Activated CD4-positive, alpha-beta T cell treated with anti-CD3 and anti-CD28 coated beads, Interleukin-2, amount 10 ng/mL, durations not matched to agents 7 days and 5 days (primary cell): ENCODE data around the gene CBARP. TPM values are rescaled to one million over a fixed set of nuclear protein-coding genes. Genes with fewer than 3 reads are reported as not detected.
A peak's percentile ranks its signal among the peaks of the same experiment; 100 is the strongest.

Experiments used
- CTCF ChIA-PET: fragments of 350-600 bp; sonication (Branson Sonifier 250); formaldehyde crosslinking; loops from one replicate; lab custom pipeline; 2021; ENCODE audit warnings: antibody characterized with exemption; lab: Charles Lee
- POLR2A ChIA-PET: fragments of 350-600 bp; sonication (Branson Sonifier 250); formaldehyde crosslinking; loops from one replicate; lab custom pipeline; 2021; ENCODE audit warnings: antibody characterized with exemption; lab: Charles Lee
- DNase-seq: peaks from one replicate; pipeline ENCODE4 v3.0.0-alpha.2; 2020
- H3K27ac Mint-ChIP-seq: one replicate; pipeline ENCODE4 v1.8.0; 2021; ENCODE audit warnings: mild to moderate bottlenecking, moderate library complexity, mixed read lengths
- H3K27me3 Mint-ChIP-seq: one replicate; pipeline ENCODE4 v1.8.0; 2021; ENCODE audit warnings: mixed read lengths
- H3K36me3 Mint-ChIP-seq: one replicate; pipeline ENCODE4 v1.8.0; 2021; ENCODE audit warnings: low read depth, mixed read lengths
- H3K4me1 Mint-ChIP-seq: one replicate; pipeline ENCODE4 v1.8.0; 2021; ENCODE audit warnings: mixed read lengths
- H3K4me3 Mint-ChIP-seq: one replicate; pipeline ENCODE4 v1.8.0; 2021; ENCODE audit warnings: mild to moderate bottlenecking, moderate library complexity, mixed read lengths
- H3K9me3 Mint-ChIP-seq: one replicate; pipeline ENCODE4 v1.8.0; 2021; ENCODE audit warnings: mixed read lengths
- total RNA-seq, 2 experiments: library from RNA; stranded (reverse); gene quantifications; one replicate each; pipeline ENCODE4 v1.2.3, GENCODE V29; 2021

CBARP gene
- total RNA-seq, 2 experiments from 2014 or later: not detected

GRCh38 chr19:1273263-1274041, 35.6 kb upstream of the CBARP start:
- peaks cover 59% of the 10 kb centered on the region for H3K4me1 Mint-ChIP-seq
- peak overlapping the region; percentile 78 for H3K27ac Mint-ChIP-seq
- no peak for DNase-seq
- POLR2A ChIA-PET: interaction anchor here (0.7 to 1.6 kb wide), 2 partner anchors 24 to 29 kb away, joined by 3 to 4 read pairs; no protein-coding TSS in a partner anchor
- H3K36me3 Mint-ChIP-seq: peaks cover 55% of the 10 kb centered on the region
- H3K9me3 Mint-ChIP-seq: no peaks in the 10 kb centered on the region
- H3K4me3 Mint-ChIP-seq: peak overlapping the region; percentile 25
- no peaks in the 10 kb centered on the region for H3K27me3 Mint-ChIP-seq
- CTCF ChIA-PET: interaction anchor here (0.6 to 4.4 kb wide), 5 partner anchors 29 to 520 kb away, joined by 3 to 34 read pairs (median 4); partner anchors contain the start of gene CBARP

- peaks cover 51% of the 10 kb centered on the region for H3K36me3 Mint-ChIP-seq
- H3K4me1 Mint-ChIP-seq: peaks cover 59% of the 10 kb centered on the region
- H3K27me3 Mint-ChIP-seq: no peaks in the 10 kb centered on the region
- H3K4me3 Mint-ChIP-seq: peak overlapping the region; percentile 27
- ChIA-PET CTCF (interaction anchor here (0.6 to 4.4 kb wide), 5 partner anchors 28 to 521 kb away, joined by 3 to 34 read pairs (median 4); partner anchors contain the start of gene CBARP), POLR2A (interaction anchor here (1.6 kb wide), 1 partner anchor 28 kb away, joined by 4 read pairs; no protein-coding TSS in a partner anchor)
- DNase-seq: no peak
- peak overlapping the region; percentile 60 for H3K27ac Mint-ChIP-seq
- no peaks in the 10 kb centered on the region for H3K9me3 Mint-ChIP-seq
Observed at GRCh38 chr19:1272423-1273262, 34.8 kb upstream of the CBARP start.

- Mint-ChIP-seq H3K27me3 (peaks cover 2% of the 10 kb centered on the region), H3K9me3 (no peaks in the 10 kb centered on the region), H3K36me3 (peaks cover 49% of the 10 kb centered on the region), H3K4me3 (peak overlapping the region; percentile 88), H3K27ac (peak overlapping the region; percentile 90), H3K4me1 (peaks cover 63% of the 10 kb centered on the region)
- ChIA-PET POLR2A (interaction anchor here (0.6 to 1.6 kb wide), 2 partner anchors 9 to 27 kb away, joined by 3 to 4 read pairs; no protein-coding TSS in a partner anchor), CTCF (interaction anchor here (0.6 to 4.4 kb wide), 2 partner anchors 27 to 78 kb away, joined by 3 to 34 read pairs; no protein-coding TSS in a partner anchor)
- DNase-seq: no peak
Observed at GRCh38 chr19:1271528-1272422, 34.0 kb upstream of the CBARP start.

DNA sequence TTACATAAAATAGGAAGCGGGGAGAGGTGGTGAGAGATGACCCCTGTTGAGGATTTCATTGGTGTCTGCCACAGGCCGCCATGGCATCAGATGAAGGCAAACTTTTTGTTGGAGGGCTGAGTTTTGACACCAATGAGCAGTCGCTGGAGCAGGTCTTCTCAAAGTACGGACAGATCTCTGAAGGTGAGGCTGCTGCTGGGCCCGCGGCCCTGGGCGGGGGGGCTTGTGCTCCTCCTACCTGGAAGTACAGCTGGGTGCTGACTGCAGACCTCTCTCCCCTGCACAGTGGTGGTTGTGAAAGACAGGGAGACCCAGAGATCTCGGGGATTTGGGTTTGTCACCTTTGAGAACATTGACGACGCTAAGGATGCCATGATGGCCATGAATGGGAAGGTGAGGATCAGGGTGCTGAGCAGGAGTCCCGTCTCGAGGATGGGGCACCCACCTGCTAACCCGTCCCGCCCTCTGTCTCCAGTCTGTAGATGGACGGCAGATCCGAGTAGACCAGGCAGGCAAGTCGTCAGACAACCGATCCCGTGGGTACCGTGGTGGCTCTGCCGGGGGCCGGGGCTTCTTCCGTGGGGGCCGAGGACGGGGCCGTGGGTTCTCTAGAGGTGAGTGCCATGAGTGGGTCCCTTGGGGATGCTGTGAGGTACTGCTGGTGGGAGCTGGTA, 33.2 kb upstream of the CBARP start:
- ChIA-PET POLR2A (interaction anchor here (0.6 kb wide), 1 partner anchor 10 kb away, joined by 3 read pairs; no protein-coding TSS in a partner anchor), CTCF (interaction anchor here (0.6 kb wide), 1 partner anchor 77 kb away, joined by 3 read pairs; no protein-coding TSS in a partner anchor)
- Mint-ChIP-seq H3K36me3 (peaks cover 45% of the 10 kb centered on the region), H3K4me1 (peaks cover 62% of the 10 kb centered on the region), H3K4me3 (peak overlapping the region; percentile 88), H3K9me3 (no peaks in the 10 kb centered on the region), H3K27ac (peak overlapping the region; percentile 90), H3K27me3 (peaks cover 2% of the 10 kb centered on the region)
- no peak for DNase-seq

- Mint-ChIP-seq H3K27me3 (peaks cover 2% of the 10 kb centered on the region), H3K27ac (peak overlapping the region; percentile 90), H3K4me3 (peak overlapping the region; percentile 88), H3K9me3 (no peaks in the 10 kb centered on the region), H3K36me3 (peaks cover 45% of the 10 kb centered on the region), H3K4me1 (peaks cover 67% of the 10 kb centered on the region)
- ChIA-PET CTCF (interaction anchor here (1.7 to 11.3 kb wide), 2 partner anchors 21 to 27 kb away, joined by 10 to 299 read pairs; partner anchors contain the start of gene ATP5F1D), POLR2A (no interaction called here)
- DNase-seq: no peak
Observed at GRCh38 chr19:1270213-1270853, 32.5 kb upstream of the CBARP start.

GRCh38 chr19:1269478-1270212, 31.8 kb upstream of the CBARP start:
- Mint-ChIP-seq H3K27ac (peak overlapping the region; percentile 90), H3K4me3 (peak overlapping the region; percentile 88), H3K9me3 (no peaks in the 10 kb centered on the region), H3K4me1 (peaks cover 70% of the 10 kb centered on the region), H3K27me3 (peaks cover 2% of the 10 kb centered on the region), H3K36me3 (peaks cover 44% of the 10 kb centered on the region)
- peak; percentile 87 for DNase-seq
- ChIA-PET CTCF (interaction anchor here (1.0 to 11.3 kb wide), 8 partner anchors 9 to 535 kb away, joined by 3 to 299 read pairs (median 6); partner anchors contain the start of gene ATP5F1D), POLR2A (interaction anchor here (1.0 to 1.4 kb wide), 6 partner anchors 9 to 243 kb away, joined by 3 to 45 read pairs (median 6); partner anchors contain the start of gene ATP5F1D)

DNA sequence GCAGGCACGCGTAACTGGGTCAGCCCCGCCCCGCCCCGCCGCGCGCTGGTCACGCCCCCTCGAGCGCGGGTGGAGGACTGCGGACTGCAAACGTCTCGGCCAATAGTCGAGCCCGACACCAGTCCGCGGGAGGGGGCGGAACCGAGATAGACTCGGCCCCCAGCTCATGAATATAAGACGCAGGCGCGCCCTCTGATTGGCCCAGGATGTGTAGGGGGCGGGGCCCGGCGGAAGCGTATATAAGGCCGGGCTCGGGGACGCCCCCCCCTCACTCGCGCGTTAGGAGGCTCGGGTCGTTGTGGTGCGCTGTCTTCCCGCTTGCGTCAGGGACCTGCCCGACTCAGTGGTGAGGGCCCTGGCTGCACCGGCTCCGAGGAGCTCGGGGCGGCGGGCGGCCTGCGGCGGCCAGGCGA, 31.3 kb upstream of the CBARP start, which contains the start of gene CIRBP:
Gene CIRBP, plus strand, starts transcription at position 268 of the 413 bp plus-strand sequence. CDS start 1,602 bp downstream, outside the sequence.
- peak; percentile 99 for DNase-seq
- ChIA-PET CTCF (interaction anchor here (1.0 to 11.3 kb wide), 8 partner anchors 9 to 535 kb away, joined by 3 to 299 read pairs (median 6); partner anchors contain the start of gene ATP5F1D), POLR2A (interaction anchor here (0.6 to 1.4 kb wide), 11 partner anchors 9 to 360 kb away, joined by 3 to 45 read pairs (median 4); partner anchors contain the start of gene ATP5F1D)
- H3K27ac Mint-ChIP-seq: peak within 1 kb of the TSS; percentile 90
- peak within 1 kb of the TSS; percentile 88 for H3K4me3 Mint-ChIP-seq
- H3K36me3 Mint-ChIP-seq: peaks cover 40% of the 10 kb centered on the region
- peaks cover 2% of the 10 kb centered on the region for H3K27me3 Mint-ChIP-seq
- no peaks in the 10 kb centered on the region for H3K9me3 Mint-ChIP-seq
- peaks cover 67% of the 10 kb centered on the region for H3K4me1 Mint-ChIP-seq

- no peaks in the 10 kb centered on the region for H3K9me3 Mint-ChIP-seq
- DNase-seq: no peak
Observed at GRCh38 chr19:1268226-1269064, 30.6 kb upstream of the CBARP start.

More at GRCh38 chr19:1268226-1269064, 30.6 kb upstream of the CBARP start:
- peak overlapping the region; percentile 89 for H3K27ac Mint-ChIP-seq
- ChIA-PET POLR2A (interaction anchor here (0.6 to 2.1 kb wide), 12 partner anchors 8 to 360 kb away, joined by 3 to 45 read pairs (median 4); partner anchors contain the start of gene ATP5F1D), CTCF (interaction anchor here (0.7 to 11.3 kb wide), 9 partner anchors 8 to 534 kb away, joined by 3 to 299 read pairs (median 3); partner anchors contain the start of gene ATP5F1D)
- H3K36me3 Mint-ChIP-seq: peaks cover 34% of the 10 kb centered on the region
- peaks cover 2% of the 10 kb centered on the region for H3K27me3 Mint-ChIP-seq
- H3K4me1 Mint-ChIP-seq: peaks cover 61% of the 10 kb centered on the region
- peak overlapping the region; percentile 69 for H3K4me3 Mint-ChIP-seq
